ENCODE data around the gene NOSIP.

The NOSIP gene

GRCh38 chr19:49594157-49594992 lies 14.0 kb upstream of the NOSIP start:
- FAIRE-seq (no peak), DNase-seq (ENCODE audit: insufficient read length, low spot score) (no peak)
- TF ChIP-seq CTCF (IDR thresholded peaks at IDR 0.05; ENCODE audit: insufficient read depth, missing control alignments): no peak

- no peak for TF ChIP-seq CTCF (IDR thresholded peaks at IDR 0.05; ENCODE audit: insufficient read depth, missing control alignments)
- DNase-seq (ENCODE audit: insufficient read length, low spot score) (peak; percentile 99), FAIRE-seq (no peak)
Measured at GRCh38 chr19:49593233-49594113, 13.1 kb upstream of the NOSIP start.

GRCh38 chr19:49592486-49593232 lies 12.3 kb upstream of the NOSIP start:
- no peak for FAIRE-seq
- TF ChIP-seq CTCF (IDR thresholded peaks at IDR 0.05; ENCODE audit: insufficient read depth, missing control alignments): no peak
- no peak for DNase-seq (ENCODE audit: insufficient read length, low spot score)

GRCh38 chr19:49591731-49592485 lies 11.6 kb upstream of the NOSIP start:
- no peak for TF ChIP-seq CTCF (IDR thresholded peaks at IDR 0.05; ENCODE audit: insufficient read depth, missing control alignments)
- DNase-seq (ENCODE audit: insufficient read length, low spot score): no peak

GRCh38 chr19:49590971-49591730 lies 10.8 kb upstream of the NOSIP start, which contains the start of gene PRR12:
Gene PRR12 (plus strand): TSS chr19:49591182. CDS start chr19:49591655, 473 bp downstream.
- FAIRE-seq (no peak), DNase-seq (ENCODE audit: insufficient read length, low spot score) (peak; percentile 68)
- no peak for TF ChIP-seq CTCF (IDR thresholded peaks at IDR 0.05; ENCODE audit: insufficient read depth, missing control alignments)

More at GRCh38 chr19:49591731-49592485, 11.6 kb upstream of the NOSIP start:
- no peak for FAIRE-seq

All from D721Med (cell line).